ENCODE results near the gene DNAJB6.

- TF ChIP-seq CTCF (IDR thresholded peaks at IDR 0.05), result no peak
- TF ChIP-seq POLR2A (IDR thresholded peaks at IDR 0.05), result no peak
- no peak for TF ChIP-seq EP300 (IDR thresholded peaks at IDR 0.05)
These were observed 37.0 kb upstream of the DNAJB6 start for GRCh38 chr7:157299613-157300368.
